ENCODE data around the gene NEK4. TPM values are rescaled to one million over a fixed set of nuclear protein-coding genes. Genes with fewer than 3 reads are reported as not detected.

Gene NEK4
- total and polyA plus RNA-seq, 2 of the 13 experiments (the other 11 are each of a cell fraction or from before 2014, with no cell fraction given) = 16.5 to 38.0 TPM

DNA sequence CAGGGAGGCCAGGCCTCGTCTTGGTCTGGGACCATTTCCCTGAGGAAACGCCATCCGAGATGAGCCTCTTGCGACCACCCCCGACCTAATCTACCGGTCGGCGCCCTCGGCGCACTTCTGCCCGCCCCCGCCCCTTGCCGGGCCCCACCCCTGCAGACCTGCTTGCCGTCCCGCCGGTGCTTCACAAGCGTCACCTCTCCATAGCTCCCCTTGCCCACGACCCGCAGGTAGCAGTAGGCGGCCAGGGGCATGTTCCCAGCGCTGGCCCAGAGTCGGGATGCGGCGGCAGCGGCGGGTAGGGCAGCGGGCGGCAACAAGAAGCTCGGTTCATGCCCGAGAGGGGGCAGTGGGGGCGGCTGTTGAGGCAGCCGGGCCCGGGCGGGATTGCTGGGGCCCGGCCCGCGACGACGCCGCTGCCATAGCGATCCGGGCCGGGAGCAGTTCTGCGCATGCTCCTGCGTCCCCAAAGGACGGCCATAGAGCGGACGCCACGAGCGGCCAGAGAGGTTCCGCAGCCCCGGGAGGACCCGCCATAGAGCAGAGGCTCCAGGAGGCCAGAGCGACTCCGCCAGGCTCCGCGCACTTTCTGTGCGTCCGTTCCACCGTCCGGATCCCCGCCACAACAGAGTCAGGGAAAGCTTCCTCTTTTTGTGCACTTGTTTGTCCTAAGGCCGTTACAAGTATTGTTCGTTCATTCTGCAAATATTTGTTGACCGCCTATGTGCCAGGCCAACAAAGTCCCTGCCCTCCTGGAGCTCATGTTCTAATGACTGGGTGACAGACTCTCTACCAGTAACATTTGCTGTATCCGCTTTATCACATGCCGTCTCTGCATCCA lies at the start of gene NEK4 (continued):
- TF ChIP-seq KLF11 (CRISPR knock-in tag; IDR thresholded peaks at IDR 0.05) = 0 out of 2 replicates have a peak, but pooled peaks have one; percentile 57
- TF ChIP-seq, protein P1, sequence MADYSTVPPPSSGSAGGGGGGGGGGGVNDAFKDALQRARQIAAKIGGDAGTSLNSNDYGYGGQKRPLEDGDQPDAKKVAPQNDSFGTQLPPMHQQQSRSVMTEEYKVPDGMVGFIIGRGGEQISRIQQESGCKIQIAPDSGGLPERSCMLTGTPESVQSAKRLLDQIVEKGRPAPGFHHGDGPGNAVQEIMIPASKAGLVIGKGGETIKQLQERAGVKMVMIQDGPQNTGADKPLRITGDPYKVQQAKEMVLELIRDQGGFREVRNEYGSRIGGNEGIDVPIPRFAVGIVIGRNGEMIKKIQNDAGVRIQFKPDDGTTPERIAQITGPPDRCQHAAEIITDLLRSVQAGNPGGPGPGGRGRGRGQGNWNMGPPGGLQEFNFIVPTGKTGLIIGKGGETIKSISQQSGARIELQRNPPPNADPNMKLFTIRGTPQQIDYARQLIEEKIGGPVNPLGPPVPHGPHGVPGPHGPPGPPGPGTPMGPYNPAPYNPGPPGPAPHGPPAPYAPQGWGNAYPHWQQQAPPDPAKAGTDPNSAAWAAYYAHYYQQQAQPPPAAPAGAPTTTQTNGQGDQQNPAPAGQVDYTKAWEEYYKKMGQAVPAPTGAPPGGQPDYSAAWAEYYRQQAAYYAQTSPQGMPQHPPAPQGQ (CRISPR knock-in tag; IDR thresholded peaks at IDR 0.05; ENCODE audit: borderline replicate concordance) = peak; percentile 59; the same call in 1 of the 2 replicates
- no peak for TF ChIP-seq BHLHE40 (IDR thresholded peaks at IDR 0.05; ENCODE audit: low read length)
- TF ChIP-seq ZNF550 (CRISPR knock-in tag; IDR thresholded peaks at IDR 0.05; ENCODE audit: borderline replicate concordance) = no peak
- TF ChIP-seq ZNF180 (CRISPR knock-in tag; IDR thresholded peaks at IDR 0.05; ENCODE audit: borderline replicate concordance, low read depth) = no peak
- peak; percentile 80 for TF ChIP-seq RFX1 (IDR thresholded peaks at IDR 0.05)
- peak; percentile 56; the same call in 1 of the 2 replicates for TF ChIP-seq MYC (CRISPR knock-in tag; IDR thresholded peaks at IDR 0.05; ENCODE audit: borderline replicate concordance)
- peak; percentile 25; the same call in 1 of the 2 replicates for TF ChIP-seq NCOA2 (CRISPR knock-in tag; IDR thresholded peaks at IDR 0.05)
- TF ChIP-seq ZNF331 (CRISPR knock-in tag; IDR thresholded peaks at IDR 0.05) = peak; percentile 46
- no peak for TF ChIP-seq ZNF652 (CRISPR knock-in tag; IDR thresholded peaks at IDR 0.05; ENCODE audit: borderline replicate concordance, low read depth)
- TF ChIP-seq CENPX (CRISPR knock-in tag; IDR thresholded peaks at IDR 0.05) = no peak
- TF ChIP-seq, protein P2, sequence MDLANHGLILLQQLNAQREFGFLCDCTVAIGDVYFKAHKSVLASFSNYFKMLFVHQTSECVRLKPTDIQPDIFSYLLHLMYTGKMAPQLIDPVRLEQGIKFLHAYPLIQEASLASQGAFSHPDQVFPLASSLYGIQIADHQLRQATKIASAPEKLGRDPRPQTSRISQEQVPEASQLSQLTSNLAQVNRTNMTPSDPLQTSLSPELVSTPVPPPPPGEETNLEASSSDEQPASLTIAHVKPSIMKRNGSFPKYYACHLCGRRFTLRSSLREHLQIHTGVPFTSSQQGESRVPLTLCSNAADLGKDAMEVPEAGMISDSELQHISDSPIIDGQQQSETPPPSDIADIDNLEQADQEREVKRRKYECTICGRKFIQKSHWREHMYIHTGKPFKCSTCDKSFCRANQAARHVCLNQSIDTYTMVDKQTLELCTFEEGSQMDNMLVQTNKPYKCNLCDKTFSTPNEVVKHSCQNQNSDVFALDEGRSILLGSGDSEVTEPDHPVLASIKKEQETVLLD (CRISPR knock-in tag; IDR thresholded peaks at IDR 0.05; ENCODE audit: low read depth) = peak; percentile 58
- TF ChIP-seq KMT2A (CRISPR knock-in tag; IDR thresholded peaks at IDR 0.05) = peak; percentile 83
- peak; percentile 65 for TF ChIP-seq RFX3 (CRISPR knock-in tag; IDR thresholded peaks at IDR 0.05)
- TF ChIP-seq, protein P3, sequence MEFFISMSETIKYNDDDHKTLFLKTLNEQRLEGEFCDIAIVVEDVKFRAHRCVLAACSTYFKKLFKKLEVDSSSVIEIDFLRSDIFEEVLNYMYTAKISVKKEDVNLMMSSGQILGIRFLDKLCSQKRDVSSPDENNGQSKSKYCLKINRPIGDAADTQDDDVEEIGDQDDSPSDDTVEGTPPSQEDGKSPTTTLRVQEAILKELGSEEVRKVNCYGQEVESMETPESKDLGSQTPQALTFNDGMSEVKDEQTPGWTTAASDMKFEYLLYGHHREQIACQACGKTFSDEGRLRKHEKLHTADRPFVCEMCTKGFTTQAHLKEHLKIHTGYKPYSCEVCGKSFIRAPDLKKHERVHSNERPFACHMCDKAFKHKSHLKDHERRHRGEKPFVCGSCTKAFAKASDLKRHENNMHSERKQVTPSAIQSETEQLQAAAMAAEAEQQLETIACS (CRISPR knock-in tag; IDR thresholded peaks at IDR 0.05) = no peak; the same call in 1 of the 2 replicates
- no peak; the same call in 1 of the 2 replicates for TF ChIP-seq ZBTB7A (CRISPR knock-in tag; IDR thresholded peaks at IDR 0.05)
- TF ChIP-seq ZNF839 (CRISPR knock-in tag; IDR thresholded peaks at IDR 0.05; ENCODE audit: borderline replicate concordance) = peak; percentile 53; the same call in 1 of the 2 replicates
- no peak for TF ChIP-seq SRSF4 (IDR thresholded peaks at IDR 0.05; ENCODE audit: low read depth, low read length, poor library complexity, severe bottlenecking)
- TF ChIP-seq, protein P4, sequence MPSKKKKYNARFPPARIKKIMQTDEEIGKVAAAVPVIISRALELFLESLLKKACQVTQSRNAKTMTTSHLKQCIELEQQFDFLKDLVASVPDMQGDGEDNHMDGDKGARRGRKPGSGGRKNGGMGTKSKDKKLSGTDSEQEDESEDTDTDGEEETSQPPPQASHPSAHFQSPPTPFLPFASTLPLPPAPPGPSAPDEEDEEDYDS (CRISPR knock-in tag; IDR thresholded peaks at IDR 0.05) = peak; percentile 46; the same call in 1 of the 2 replicates
- TF ChIP-seq ZBTB42 (CRISPR knock-in tag; IDR thresholded peaks at IDR 0.05) = no peak
- TF ChIP-seq MAFG (CRISPR knock-in tag; IDR thresholded peaks at IDR 0.05) = no peak
- TF ChIP-seq SP2 (CRISPR knock-in tag; IDR thresholded peaks at IDR 0.05) = no peak
- no peak for TF ChIP-seq POLR2AphosphoS2 (IDR thresholded peaks at IDR 0.05; ENCODE audit: low read depth, low read length)
- no peak for TF ChIP-seq MEIS2 (CRISPR knock-in tag; IDR thresholded peaks at IDR 0.05)
- TF ChIP-seq ZNF24 (IDR thresholded peaks at IDR 0.05) = no peak
- peak; percentile 74; the same call in 1 of the 2 replicates for TF ChIP-seq FOXK1 (CRISPR knock-in tag; IDR thresholded peaks at IDR 0.05; ENCODE audit: borderline replicate concordance, low read depth)
- TF ChIP-seq ZNF674 (CRISPR knock-in tag; IDR thresholded peaks at IDR 0.05; ENCODE audit: low read depth) = no peak

Data from HepG2 (cell line).